H1 (cell line): ENCODE results near the gene ME3. TPM values are rescaled to one million over a fixed set of nuclear protein-coding genes. Genes with fewer than 3 reads are reported as not detected.

Source experiments
- CTCF ChIA-PET: fragments of 300-600 bp; sonication (Branson Sonifier 250); formaldehyde crosslinking; loops from one replicate; lab custom pipeline; 2021; ENCODE audit not compliant: partially characterized antibody; lab: Charles Lee
- POLR2A ChIA-PET: fragments of 300-600 bp; sonication (Branson Sonifier 250); formaldehyde crosslinking; loops from one replicate; lab custom pipeline; 2021; ENCODE audit warnings: inconsistent platforms; ENCODE audit not compliant: partially characterized antibody; lab: Charles Lee
- DNase-seq, 2 experiments: peaks; one replicate each; pipeline versions ENCODE4 v3.0.0 to v3.0.0-alpha.2; 2010 to 2022; ENCODE audit warnings: low spot score in 2 of 2, low read depth in 1 of 2, mixed read lengths in 1 of 2
- FAIRE-seq: peaks from 2 replicates; lab custom pipeline; 2011; peaks lifted over from hg19 to GRCh38; lab: Jason Lieb, UNC
- H2AFZ ChIP-seq: 2 replicates; pipeline ENCODE4 v1.8.1; 2012; ENCODE audit warnings: low read length, inconsistent platforms
- H2AK5ac ChIP-seq: 2 replicates; pipeline ENCODE4 v1.6.1; 2013; ENCODE audit warnings: low read depth, low read length
- H2BK120ac ChIP-seq: replicated peaks from 2 replicates; pipeline ENCODE3; 2013; ENCODE audit warnings: low read depth, low read length, inconsistent platforms
- H2BK12ac ChIP-seq: 2 replicates; pipeline ENCODE4 v1.6.1; 2013; ENCODE audit warnings: low read depth, low read length
- H2BK15ac ChIP-seq: 2 replicates; pipeline ENCODE4 v1.6.1; 2013; ENCODE audit warnings: low read length
- H2BK20ac ChIP-seq: 2 replicates; pipeline ENCODE4 v1.6.1; 2013; ENCODE audit warnings: low read length
- H2BK5ac ChIP-seq: 2 replicates; pipeline ENCODE4 v1.6.1; 2013; ENCODE audit warnings: low read depth, low read length
- H3K14ac ChIP-seq: 2 replicates; pipeline ENCODE4 v1.6.1; 2013; ENCODE audit warnings: inconsistent platforms; ENCODE audit not compliant: insufficient read length
- H3K18ac ChIP-seq: 2 replicates; pipeline ENCODE4 v1.6.1; 2013; ENCODE audit warnings: low read length; ENCODE audit errors: extremely low read depth
- H3K23ac ChIP-seq: 2 replicates; pipeline ENCODE4 v1.6.1; 2013; ENCODE audit warnings: inconsistent platforms; ENCODE audit not compliant: insufficient read length
- H3K23me2 ChIP-seq: 2 replicates; pipeline ENCODE4 v1.6.1; 2013; ENCODE audit warnings: low read depth, low read length
- H3K27ac ChIP-seq: 2 replicates; pipeline ENCODE4 v1.6.1; 2011; ENCODE audit warnings: low read depth, low read length, inconsistent platforms
- H3K27me3 ChIP-seq, 4 experiments: replicated peaks in 1 of 4; 1 replicate in 1 of 4; 2 replicates in 3 of 4; pipeline versions ENCODE4 v1.6.1 to v1.8.1; 2011 to 2013; ENCODE audit warnings: low read length in 3 of 4, mild to moderate bottlenecking in 3 of 4, inconsistent platforms in 2 of 4, mixed read lengths in 2 of 4, moderate library complexity in 1 of 4; ENCODE audit not compliant: control insufficient read depth in 3 of 4, insufficient read depth in 3 of 4; ENCODE audit errors: extremely low read depth in 1 of 4
- H3K36me3 ChIP-seq, 4 experiments: 2 replicates each; pipeline versions ENCODE4 v1.6.1 to v1.8.1; 2011 to 2013; ENCODE audit warnings: mild to moderate bottlenecking in 4 of 4, low read length in 3 of 4, moderate library complexity in 2 of 4, control low read depth in 1 of 4, inconsistent platforms in 1 of 4; ENCODE audit not compliant: insufficient read depth in 4 of 4, control insufficient read depth in 2 of 4
- H3K4ac ChIP-seq: replicated peaks from 2 replicates; pipeline ENCODE3; 2013; ENCODE audit warnings: low read length, low read depth, mixed read lengths, inconsistent platforms; ENCODE audit not compliant: insufficient read length
- H3K4me1 ChIP-seq, 4 experiments: replicated peaks in 1 of 4; 1 replicate in 1 of 4; 2 replicates in 3 of 4; pipeline versions ENCODE4 v1.6.1 to v1.8.1; 2011 to 2013; ENCODE audit warnings: low read length in 3 of 4, inconsistent platforms in 2 of 4, mixed read lengths in 1 of 4; ENCODE audit not compliant: insufficient read depth in 4 of 4, control insufficient read depth in 3 of 4
- H3K4me2 ChIP-seq, 2 experiments: 2 replicates each; pipeline versions ENCODE4 v1.6.1 to v1.8.1; 2011 to 2013; ENCODE audit warnings: low read depth in 2 of 2, low read length in 2 of 2, control low read depth in 1 of 2, inconsistent platforms in 1 of 2, mild to moderate bottlenecking in 1 of 2; ENCODE audit not compliant: insufficient read depth in 1 of 2
- H3K4me3 ChIP-seq, 4 experiments: fragments of 200-600, 300-600 bp in 1 of 4; sonication (generic), shearing (Covaris generic), sonication (Bioruptor Twin) in 1 of 4; 2 replicates each; pipeline versions ENCODE4 v1.5.1 to v1.8.1; 2011 to 2016; ENCODE audit warnings: low read length in 4 of 4, low read depth in 3 of 4, control low read depth in 2 of 4, inconsistent platforms in 2 of 4, mild to moderate bottlenecking in 2 of 4, mixed read lengths in 1 of 4, moderate library complexity in 1 of 4; ENCODE audit not compliant: insufficient read depth in 2 of 4; ENCODE audit errors: extremely low read depth in 1 of 4
- H3K56ac ChIP-seq: replicated peaks from 2 replicates; pipeline ENCODE3; 2013; ENCODE audit warnings: low read depth, mild to moderate bottlenecking, mixed read lengths, low read length, inconsistent platforms; ENCODE audit not compliant: insufficient read length
- H3K79me1 ChIP-seq: 2 replicates; pipeline ENCODE4 v1.6.1; 2013; ENCODE audit warnings: low read depth, low read length, control low read depth
- H3K79me2 ChIP-seq, 2 experiments: 2 replicates each; pipeline versions ENCODE4 v1.6.1 to v1.8.1; 2012 to 2013; ENCODE audit warnings: low read length in 2 of 2, mild to moderate bottlenecking in 2 of 2, inconsistent platforms in 1 of 2; ENCODE audit not compliant: insufficient read depth in 2 of 2, control insufficient read depth in 1 of 2
- H3K9ac ChIP-seq, 4 experiments: replicated peaks in 1 of 4; 1 replicate in 1 of 4; 2 replicates in 3 of 4; pipeline versions ENCODE4 v1.6.1 to v1.8.1; 2011 to 2013; ENCODE audit warnings: low read depth in 3 of 4, low read length in 3 of 4, control low read depth in 2 of 4, mild to moderate bottlenecking in 2 of 4, moderate library complexity in 2 of 4, inconsistent platforms in 1 of 4; ENCODE audit errors: extremely low read depth in 1 of 4
- H3K9me3 ChIP-seq, 2 experiments: 2 replicates each; pipeline versions ENCODE4 v1.6.1 to v1.8.1; 2012 to 2013; ENCODE audit warnings: mild to moderate bottlenecking in 2 of 2, moderate library complexity in 2 of 2, control low read depth in 1 of 2, inconsistent platforms in 1 of 2, low read depth in 1 of 2, low read length in 1 of 2, mixed read lengths in 1 of 2; ENCODE audit not compliant: insufficient read depth in 2 of 2
- H4K20me1 ChIP-seq, 2 experiments: replicated peaks in 1 of 2; 2 replicates each; pipeline versions ENCODE3 to v1.8.1; 2011 to 2013; ENCODE audit warnings: inconsistent platforms in 2 of 2, low read length in 2 of 2, mild to moderate bottlenecking in 1 of 2; ENCODE audit not compliant: insufficient read depth in 2 of 2, control insufficient read depth in 1 of 2
- H4K5ac ChIP-seq: 2 replicates; pipeline ENCODE4 v1.6.1; 2013; ENCODE audit warnings: low read length, low read depth, mixed read lengths, inconsistent platforms; ENCODE audit not compliant: insufficient read length
- H4K8ac ChIP-seq: 2 replicates; pipeline ENCODE4 v1.8.0; 2013; ENCODE audit warnings: mild to moderate bottlenecking, moderate library complexity, low read length, inconsistent platforms; ENCODE audit not compliant: insufficient read depth; ENCODE audit errors: extremely low read depth
- H4K91ac ChIP-seq: replicated peaks from 2 replicates; pipeline ENCODE3; 2013; ENCODE audit warnings: low read length, mixed read lengths, inconsistent platforms; ENCODE audit not compliant: insufficient read length
- BRCA1 ChIP-seq: IDR thresholded peaks from 2 replicates; pipeline ENCODE4 v1.6.1; 2012; ENCODE audit warnings: low read depth, low read length, improper control_type of control experiment
- CTBP2 ChIP-seq: IDR thresholded peaks from 2 replicates; pipeline ENCODE4 v1.7.0; 2011; ENCODE audit warnings: borderline replicate concordance, mild to moderate bottlenecking, moderate library complexity, mixed read lengths, low read length; ENCODE audit not compliant: insufficient read depth, insufficient read length
- GTF2F1 ChIP-seq: IDR thresholded peaks from 2 replicates; pipeline ENCODE4 v1.6.1; 2012; ENCODE audit warnings: low read depth, low read length, improper control_type of control experiment, borderline replicate concordance
- JUN ChIP-seq: IDR thresholded peaks from 2 replicates; pipeline ENCODE4 v1.6.1; 2011; ENCODE audit warnings: low read depth, mild to moderate bottlenecking, improper control_type of control experiment, low read length
- KDM4A ChIP-seq: IDR thresholded peaks from one replicate; pipeline ENCODE4 v1.7.1; 2012; ENCODE audit warnings: low read depth, mild to moderate bottlenecking, moderate library complexity, low read length, inconsistent platforms; ENCODE audit not compliant: severe bottlenecking
- KDM5A ChIP-seq: fragments of 200-600 bp; IDR thresholded peaks from 2 replicates; pipeline ENCODE4 v1.7.1; 2012; ENCODE audit warnings: mild to moderate bottlenecking, low read length, inconsistent platforms, mixed read lengths
- RAD21 ChIP-seq, 2 experiments: IDR thresholded peaks in 1 of 2; conservative IDR thresholded peaks in 1 of 2; 2 replicates each; pipeline ENCODE4 v1.6.1; 2011; ENCODE audit warnings: low read depth in 2 of 2, low read length in 2 of 2, improper control_type of control experiment in 1 of 2, inconsistent platforms in 1 of 2, mild to moderate bottlenecking in 1 of 2, moderate library complexity in 1 of 2
- RXRA ChIP-seq: IDR thresholded peaks from 2 replicates; pipeline ENCODE4 v1.6.1; 2011; ENCODE audit warnings: low read depth, mild to moderate bottlenecking, low read length, moderate library complexity; ENCODE audit not compliant: insufficient read depth
- TCF12 ChIP-seq: IDR thresholded peaks from 2 replicates; pipeline ENCODE4 v1.6.1; 2011; ENCODE audit warnings: low read depth, mild to moderate bottlenecking, low read length
- WGBS, 2 experiments: shearing (Covaris generic) in 1 of 2; methylation state at CpG; one replicate each; pipeline versions ENCODE4 v1.1.6 to v1.1.7; 2013 to 2015; ENCODE audit warnings: low lambda C conversion rate in 2 of 2, mixed read lengths in 2 of 2, inconsistent platforms in 1 of 2, low coverage in 1 of 2, missing lambda C conversion rate in 1 of 2; ENCODE audit not compliant: insufficient replicate concordance in 2 of 2, insufficient coverage in 1 of 2, insufficient read length in 1 of 2; ENCODE audit errors: extremely low coverage in 1 of 2, missing lambda C conversion rate in 1 of 2; 5-methylcytosine and 5-hydroxymethylcytosine counted together
- polyA plus RNA-seq, 7 experiments: library from polyadenylated mRNA; depleted of rRNA in 3 of 7; stranded (reverse) in 5 of 7; unstranded in 2 of 7; fragments of >200 nt in 5 of 7; fragments of 200-250 nt in 2 of 7; gene quantifications; 1 replicate in 5 of 7; 2 replicates in 1 of 7; 4 replicates in 1 of 7; pipeline versions ENCODE4 v1.2.1 to v1.2.3, GENCODE V29; 2011 to 2013; ENCODE audit warnings: missing spikeins in 2 of 7, mixed read lengths in 2 of 7
- total RNA-seq: library from RNA; stranded (reverse); fragmentation: NEBNext Ultra II Directional; extraction: Animal tissue kit (Norgen Biotek cat#: 25700); gene quantifications from 2 replicates; pipeline ENCODE4 v1.2.1, GENCODE V29; 2021
- TF ChIP-seq, protein P1 (sequence below): IDR thresholded peaks from 2 replicates; pipeline ENCODE4 v1.6.1; 2011; ENCODE audit warnings: low read depth, mild to moderate bottlenecking, low read length; ENCODE audit not compliant: insufficient read depth
- TF ChIP-seq, protein P2 (sequence below), 3 experiments: IDR thresholded peaks; 1 replicate in 2 of 3; 2 replicates in 1 of 3; pipeline versions ENCODE4 v1.5.1 to v1.6.1; 2011; ENCODE audit warnings: low read length in 3 of 3, mild to moderate bottlenecking in 3 of 3, inconsistent platforms in 2 of 3, low read depth in 1 of 3, moderate library complexity in 1 of 3; ENCODE audit not compliant: insufficient read depth in 1 of 3; ENCODE audit errors: control extremely low read depth in 1 of 3

The ME3 gene
- total and polyA plus RNA-seq, 2 of the 8 experiments (the other 6 are each of a cell fraction or from before 2014, with no cell fraction given) = 1.5 to 2.8 TPM

DNA sequence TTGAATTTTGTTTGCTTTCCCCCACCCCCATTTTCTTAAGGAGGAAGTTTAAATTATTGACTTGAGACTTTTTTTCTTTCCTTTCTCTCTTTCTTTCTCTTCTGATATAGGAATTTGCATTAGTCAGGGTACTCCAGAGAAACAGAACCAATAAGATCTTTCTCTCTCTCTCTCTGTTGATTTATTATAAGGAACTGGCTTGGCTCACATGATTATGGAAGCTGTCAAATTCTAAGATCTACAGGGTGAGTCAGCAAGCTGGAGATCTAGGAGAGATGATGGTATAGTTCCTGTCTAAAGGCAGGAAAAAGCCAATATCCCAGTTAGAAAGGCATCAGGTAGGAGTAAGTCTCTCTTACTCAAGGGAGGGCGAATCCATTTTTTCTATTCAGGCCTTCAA is 233.7 kb downstream of the ME3 start:
- Histone ChIP-seq H3K36me3 (no peaks in the 10 kb centered on the region), H2AK5ac (no peak overlapping the region)
- no peak for TF ChIP-seq RXRA
- no peak for TF ChIP-seq KDM5A
- no peak for TF ChIP-seq BRCA1
- no peak for TF ChIP-seq TCF12
- TF ChIP-seq RAD21 (IDR thresholded peaks at IDR 0.05 in 1 of 2, conservative IDR thresholded peaks at IDR 0.05 in 1 of 2; ENCODE audit: low read depth in 2 of 2, low read length in 2 of 2) = no peak
- TF ChIP-seq, protein P1, sequence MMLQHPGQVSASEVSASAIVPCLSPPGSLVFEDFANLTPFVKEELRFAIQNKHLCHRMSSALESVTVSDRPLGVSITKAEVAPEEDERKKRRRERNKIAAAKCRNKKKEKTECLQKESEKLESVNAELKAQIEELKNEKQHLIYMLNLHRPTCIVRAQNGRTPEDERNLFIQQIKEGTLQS = no peak
- TF ChIP-seq, protein P2, sequence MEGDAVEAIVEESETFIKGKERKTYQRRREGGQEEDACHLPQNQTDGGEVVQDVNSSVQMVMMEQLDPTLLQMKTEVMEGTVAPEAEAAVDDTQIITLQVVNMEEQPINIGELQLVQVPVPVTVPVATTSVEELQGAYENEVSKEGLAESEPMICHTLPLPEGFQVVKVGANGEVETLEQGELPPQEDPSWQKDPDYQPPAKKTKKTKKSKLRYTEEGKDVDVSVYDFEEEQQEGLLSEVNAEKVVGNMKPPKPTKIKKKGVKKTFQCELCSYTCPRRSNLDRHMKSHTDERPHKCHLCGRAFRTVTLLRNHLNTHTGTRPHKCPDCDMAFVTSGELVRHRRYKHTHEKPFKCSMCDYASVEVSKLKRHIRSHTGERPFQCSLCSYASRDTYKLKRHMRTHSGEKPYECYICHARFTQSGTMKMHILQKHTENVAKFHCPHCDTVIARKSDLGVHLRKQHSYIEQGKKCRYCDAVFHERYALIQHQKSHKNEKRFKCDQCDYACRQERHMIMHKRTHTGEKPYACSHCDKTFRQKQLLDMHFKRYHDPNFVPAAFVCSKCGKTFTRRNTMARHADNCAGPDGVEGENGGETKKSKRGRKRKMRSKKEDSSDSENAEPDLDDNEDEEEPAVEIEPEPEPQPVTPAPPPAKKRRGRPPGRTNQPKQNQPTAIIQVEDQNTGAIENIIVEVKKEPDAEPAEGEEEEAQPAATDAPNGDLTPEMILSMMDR (IDR thresholded peaks at IDR 0.05; ENCODE audit: control extremely low read depth in 1 of 3, insufficient read depth in 1 of 3, low read depth in 1 of 3, low read length in 3 of 3) = no peak
- no peak for TF ChIP-seq CTBP2
- no peak for TF ChIP-seq KDM4A
- no peak for TF ChIP-seq GTF2F1
- TF ChIP-seq JUN = no peak

More for the DNA sequence above, 233.7 kb downstream of the ME3 start:
- H2BK20ac ChIP-seq = no peak overlapping the region
- H3K9ac ChIP-seq = no peak overlapping the region
- H3K4ac ChIP-seq = no peak overlapping the region
- H2BK12ac ChIP-seq = no peak overlapping the region
- H3K9me3 ChIP-seq = no peaks in the 10 kb centered on the region
- no peak overlapping the region for H3K27ac ChIP-seq
- no peak overlapping the region for H2BK5ac ChIP-seq
- DNase-seq = no peak
- H3K4me1 ChIP-seq = no peaks in the 10 kb centered on the region
- no peak overlapping the region for H3K14ac ChIP-seq
- H4K8ac ChIP-seq = no peak overlapping the region
- H2BK15ac ChIP-seq = no peak overlapping the region
- H3K4me3 ChIP-seq = no peak overlapping the region
- no peaks in the 10 kb centered on the region for H3K23me2 ChIP-seq
- ChIA-PET CTCF (interaction anchor here (1.3 kb wide), 1 partner anchor 16 kb away, joined by 4 read pairs; no protein-coding TSS in a partner anchor), POLR2A (no interaction called here)
- no peaks in the 10 kb centered on the region for H4K20me1 ChIP-seq
- 78% methylated on average over 1 of the region's 1 CpG; no CpG with 5 or more reads in 1 of the 2 experiments for WGBS, 2 experiments
- H3K79me1 ChIP-seq = no peaks in the 10 kb centered on the region
- no peak overlapping the region for H3K23ac ChIP-seq
- no peak overlapping the region for H2AFZ ChIP-seq
- no peak overlapping the region for H2BK120ac ChIP-seq
- no peaks in the 10 kb centered on the region; a peak in 1 of 7 replicates for H3K27me3 ChIP-seq
- no peak overlapping the region for H4K5ac ChIP-seq
- no peak overlapping the region for H3K56ac ChIP-seq
- no peak for FAIRE-seq
- no peak overlapping the region for H4K91ac ChIP-seq
- H3K79me2 ChIP-seq = no peaks in the 10 kb centered on the region
- no peak overlapping the region for H3K4me2 ChIP-seq
- no peak overlapping the region for H3K18ac ChIP-seq
